Sigmoid colon (tissue), 7 donors: ENCODE results near the gene CLDND2. TPM values are rescaled to one million over a fixed set of nuclear protein-coding genes. Genes with fewer than 3 reads are reported as not detected.

Experiments used
- DNase-seq: peaks from one replicate; pipeline ENCODE4 v3.0.0-alpha.2; 2019
- H3K27ac ChIP-seq, 4 donors: fragments of 200-600 bp; sonication (generic); one replicate each; pipeline ENCODE4 v1.5.1; 2016 to 2019; ENCODE audit warnings: mild to moderate bottlenecking in 1 of 4
- H3K27me3 ChIP-seq, 3 donors: fragments of 200-600 bp; sonication (generic); one replicate each; pipeline ENCODE4 v1.5.1; 2019; ENCODE audit warnings: mild to moderate bottlenecking in 1 of 3
- H3K36me3 ChIP-seq, 4 donors: fragments of 200-600 bp; sonication (generic); one replicate each; pipeline ENCODE4 v1.5.1; 2016 to 2019
- H3K4me1 ChIP-seq, 4 donors: fragments of 200-600 bp; sonication (generic); one replicate each; pipeline ENCODE4 v1.5.1; 2017 to 2019
- H3K4me3 ChIP-seq, 4 donors: fragments of 200-600 bp; sonication (generic); one replicate each; pipeline ENCODE4 v1.5.1; 2017 to 2019; ENCODE audit warnings: mild to moderate bottlenecking in 2 of 4, moderate library complexity in 1 of 4
- H3K9me3 ChIP-seq, 4 donors: fragments of 200-600 bp in 3 of 4; sonication (generic) in 3 of 4; one replicate each; pipeline versions ENCODE4 v1.5.1 to v1.6.1; 2013 to 2019
- EP300 ChIP-seq, 4 donors: sonication (generic); formaldehyde crosslinking; IDR thresholded peaks; one replicate each; pipeline ENCODE4 v1.6.1; 2017; ENCODE audit warnings: antibody characterized with exemption in 4 of 4
- POLR2A ChIP-seq, 2 donors: fragments of 450-650 bp; IDR thresholded peaks; one replicate each; pipeline ENCODE4 v1.6.1; 2016; ENCODE audit warnings: antibody characterized with exemption in 2 of 2, mild to moderate bottlenecking in 2 of 2, moderate library complexity in 2 of 2
- POLR2AphosphoS5 ChIP-seq, 4 donors: sonication (generic); formaldehyde crosslinking; IDR thresholded peaks; one replicate each; pipeline ENCODE4 v1.6.1; 2017; ENCODE audit warnings: antibody characterized with exemption in 4 of 4
- WGBS, 2 donors: extraction: QIAGEN DNeasy Blood & Tissue Kit; methylation state at CpG; one replicate each; pipeline ENCODE4 v1.1.7; 2013; 5-methylcytosine and 5-hydroxymethylcytosine counted together
- intact Hi-C: fragments of 100-400 bp; cut with DNase I; formaldehyde crosslinking; loops from one replicate; pipeline ENCODE4 v1.15.1; 2023
- polyA plus RNA-seq, 3 donors: library from polyadenylated mRNA; stranded (reverse); fragments of 200-250 nt; gene quantifications; one replicate each; pipeline ENCODE4 v1.2.3, GENCODE V29; 2013
- total RNA-seq, 4 donors: library from RNA; depleted of rRNA; stranded (reverse); fragments of >200 nt; gene quantifications; one replicate each; pipeline ENCODE4 v1.1.0, GENCODE V29; 2016
- TF ChIP-seq, protein P1 (sequence below), 4 experiments: fragments of 450-650 bp in 3 of 4; fragments of 200-600 bp in 1 of 4; IDR thresholded peaks; one replicate each; pipeline ENCODE4 v1.5.1; 2016 to 2019; ENCODE audit warnings: antibody characterized with exemption in 4 of 4, mild to moderate bottlenecking in 3 of 4, moderate library complexity in 2 of 4
- donor health status: healthy with polysubstance abuse.
- donor health status: Bipolar disorder and iron deficiency.
- donor health status: healthy.

The CLDND2 gene
- total and polyA plus RNA-seq, 7 donors, result 0.35 to 3.6 TPM; not detected in 5

DNA sequence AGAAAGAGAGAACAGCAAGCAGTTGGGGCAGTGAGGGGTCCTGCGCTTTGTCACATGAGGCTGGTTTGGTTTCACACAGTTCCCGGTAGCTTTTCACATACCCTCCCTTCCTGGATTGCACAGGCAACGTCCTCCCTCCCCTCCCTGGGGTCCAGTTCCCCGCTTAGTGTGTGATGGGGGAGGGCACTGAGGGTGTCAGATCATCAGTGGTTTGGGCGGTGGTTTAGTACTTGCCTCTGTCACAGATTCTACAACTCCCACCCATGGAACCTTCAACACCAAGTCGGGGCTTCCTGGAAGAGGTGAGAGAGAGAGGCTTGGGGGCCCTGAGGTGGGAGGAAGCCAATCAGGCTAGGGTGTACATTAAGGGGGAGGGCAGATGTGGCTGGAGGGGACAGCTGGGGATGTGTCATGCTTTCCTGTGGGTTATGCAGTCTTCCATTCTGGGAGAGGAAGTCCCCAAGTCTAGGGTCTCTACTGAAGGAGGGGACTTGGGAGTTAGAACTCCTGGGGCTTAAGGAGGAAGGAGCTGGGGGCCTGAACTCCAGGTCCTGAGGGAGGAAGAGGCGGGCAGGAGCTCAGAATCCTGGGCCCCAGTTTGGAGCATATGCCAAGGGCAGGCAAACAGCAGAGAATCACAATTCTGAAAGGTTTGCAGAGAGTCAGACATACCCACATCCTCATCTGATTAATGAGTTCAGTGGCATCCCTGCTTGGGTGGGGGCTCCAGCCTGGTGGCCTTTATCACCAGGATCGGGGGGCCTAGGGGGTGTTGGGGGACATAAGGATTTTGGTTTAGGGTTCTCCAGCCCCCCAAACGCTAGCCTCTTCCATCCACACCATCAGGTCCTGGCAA is 4.1 kb upstream of the CLDND2 start, which contains the start of gene NKG7:
Gene NKG7 (minus strand): TSS at position 6 of the 856 bp plus-strand sequence. CDS start 119 bp downstream, outside the sequence.
- DNase-seq, result no peak
- 38 to 53% methylated on average over 9 of the region's 9 CpGs for WGBS, 2 donors
- no peaks in the 10 kb centered on the region for H3K9me3 ChIP-seq
- no peak within 1 kb of the TSS for H3K27ac ChIP-seq
- peaks cover 0 to 9% (median 6%) of the 10 kb centered on the region in 4 donors for H3K4me1 ChIP-seq
- H3K36me3 ChIP-seq, result no peaks in the 10 kb centered on the region
- intact Hi-C loops, result no loop called here
- no peaks in the 10 kb centered on the region for H3K27me3 ChIP-seq
- TF ChIP-seq EP300 (IDR thresholded peaks at IDR 0.05), result no peak
- TF ChIP-seq, protein P1, sequence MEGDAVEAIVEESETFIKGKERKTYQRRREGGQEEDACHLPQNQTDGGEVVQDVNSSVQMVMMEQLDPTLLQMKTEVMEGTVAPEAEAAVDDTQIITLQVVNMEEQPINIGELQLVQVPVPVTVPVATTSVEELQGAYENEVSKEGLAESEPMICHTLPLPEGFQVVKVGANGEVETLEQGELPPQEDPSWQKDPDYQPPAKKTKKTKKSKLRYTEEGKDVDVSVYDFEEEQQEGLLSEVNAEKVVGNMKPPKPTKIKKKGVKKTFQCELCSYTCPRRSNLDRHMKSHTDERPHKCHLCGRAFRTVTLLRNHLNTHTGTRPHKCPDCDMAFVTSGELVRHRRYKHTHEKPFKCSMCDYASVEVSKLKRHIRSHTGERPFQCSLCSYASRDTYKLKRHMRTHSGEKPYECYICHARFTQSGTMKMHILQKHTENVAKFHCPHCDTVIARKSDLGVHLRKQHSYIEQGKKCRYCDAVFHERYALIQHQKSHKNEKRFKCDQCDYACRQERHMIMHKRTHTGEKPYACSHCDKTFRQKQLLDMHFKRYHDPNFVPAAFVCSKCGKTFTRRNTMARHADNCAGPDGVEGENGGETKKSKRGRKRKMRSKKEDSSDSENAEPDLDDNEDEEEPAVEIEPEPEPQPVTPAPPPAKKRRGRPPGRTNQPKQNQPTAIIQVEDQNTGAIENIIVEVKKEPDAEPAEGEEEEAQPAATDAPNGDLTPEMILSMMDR (IDR thresholded peaks at IDR 0.05), result no peak
- TF ChIP-seq POLR2A (IDR thresholded peaks at IDR 0.05), result no peak
- TF ChIP-seq POLR2AphosphoS5 (IDR thresholded peaks at IDR 0.05), result no peak
- no peak within 1 kb of the TSS for H3K4me3 ChIP-seq

DNA sequence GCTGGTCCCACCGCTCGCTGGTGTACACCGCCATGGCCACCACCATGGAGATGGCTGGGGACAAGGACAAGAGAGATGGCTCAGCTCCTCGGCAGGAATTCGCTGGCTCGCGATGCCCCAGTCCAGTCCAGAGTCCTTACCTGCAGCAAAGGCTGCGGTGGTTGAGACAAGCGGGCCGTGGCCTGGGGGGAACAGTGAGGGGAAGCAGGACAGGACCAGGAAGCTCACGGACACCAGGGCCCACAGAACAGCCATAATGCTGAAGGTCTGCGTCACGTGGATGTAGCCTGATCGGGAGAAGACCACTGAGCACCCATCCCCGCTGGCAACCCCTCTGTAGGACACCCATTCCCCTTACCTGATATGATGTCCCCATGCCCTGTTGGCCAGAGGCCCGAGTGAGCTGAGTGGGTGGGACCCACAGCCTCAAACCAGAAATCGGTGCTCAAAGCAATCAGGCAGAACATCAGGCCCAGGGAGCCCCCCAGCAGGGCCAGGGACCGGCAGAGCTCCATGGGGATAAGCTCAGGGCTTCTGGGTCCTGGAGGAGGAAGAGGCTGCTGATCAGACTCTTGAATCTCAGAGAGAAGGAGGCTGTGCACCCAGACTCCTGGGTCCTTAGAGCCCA is 3.3 kb upstream of the CLDND2 start:
- Histone ChIP-seq H3K4me1 (peaks cover 0 to 10% (median 6%) of the 10 kb centered on the region in 4 donors), H3K27me3 (no peaks in the 10 kb centered on the region), H3K36me3 (no peaks in the 10 kb centered on the region), H3K9me3 (no peaks in the 10 kb centered on the region), H3K27ac (no peak overlapping the region), H3K4me3 (no peak overlapping the region)
- WGBS, 2 donors, result 79 to 81% methylated on average over 18 of the region's 18 CpGs
- no peak for TF ChIP-seq POLR2A (IDR thresholded peaks at IDR 0.05)
- TF ChIP-seq EP300 (IDR thresholded peaks at IDR 0.05), result no peak
- no peak for TF ChIP-seq POLR2AphosphoS5 (IDR thresholded peaks at IDR 0.05)
- TF ChIP-seq, protein P1 (IDR thresholded peaks at IDR 0.05), result no peak
- intact Hi-C loops, result no loop called here
- DNase-seq, result no peak

DNA sequence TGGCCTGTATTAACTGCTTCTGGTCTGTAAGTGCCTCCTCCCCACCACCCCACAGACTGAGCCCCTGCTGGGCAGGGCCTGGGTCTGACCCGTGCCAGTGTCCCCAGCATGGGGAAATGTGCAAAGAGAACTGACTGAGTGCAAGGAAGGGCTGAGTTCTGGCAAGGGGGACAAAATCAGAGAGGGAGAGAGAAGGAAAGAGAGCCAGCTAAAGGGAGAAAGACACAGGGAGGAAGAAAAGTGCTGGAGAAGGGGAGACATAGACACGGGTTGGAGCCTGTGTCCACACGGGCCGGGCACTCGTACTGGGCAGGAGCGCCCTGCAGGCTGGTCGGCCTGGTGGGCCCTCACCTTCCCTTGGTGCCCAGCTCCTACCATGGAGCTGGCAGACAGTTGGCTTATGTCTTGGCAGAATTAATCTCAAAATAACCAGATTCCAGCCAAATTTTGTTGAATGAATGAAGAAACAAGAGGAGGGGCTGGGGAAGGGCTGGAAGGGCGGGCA is 2.4 kb upstream of the CLDND2 start:
- Histone ChIP-seq H3K9me3 (no peaks in the 10 kb centered on the region), H3K4me3 (no peak overlapping the region), H3K27ac (no peak overlapping the region), H3K4me1 (peaks cover 0 to 16% (median 6%) of the 10 kb centered on the region in 4 donors), H3K27me3 (no peaks in the 10 kb centered on the region), H3K36me3 (no peaks in the 10 kb centered on the region)
- TF ChIP-seq, protein P1 (IDR thresholded peaks at IDR 0.05), result no peak
- TF ChIP-seq EP300 (IDR thresholded peaks at IDR 0.05) (no peak), POLR2AphosphoS5 (IDR thresholded peaks at IDR 0.05) (no peak), POLR2A (IDR thresholded peaks at IDR 0.05) (no peak)
- intact Hi-C loops, result no loop called here
- WGBS, 2 donors, result 78 to 88% methylated on average over 8 of the region's 8 CpGs
- DNase-seq, result no peak

DNA sequence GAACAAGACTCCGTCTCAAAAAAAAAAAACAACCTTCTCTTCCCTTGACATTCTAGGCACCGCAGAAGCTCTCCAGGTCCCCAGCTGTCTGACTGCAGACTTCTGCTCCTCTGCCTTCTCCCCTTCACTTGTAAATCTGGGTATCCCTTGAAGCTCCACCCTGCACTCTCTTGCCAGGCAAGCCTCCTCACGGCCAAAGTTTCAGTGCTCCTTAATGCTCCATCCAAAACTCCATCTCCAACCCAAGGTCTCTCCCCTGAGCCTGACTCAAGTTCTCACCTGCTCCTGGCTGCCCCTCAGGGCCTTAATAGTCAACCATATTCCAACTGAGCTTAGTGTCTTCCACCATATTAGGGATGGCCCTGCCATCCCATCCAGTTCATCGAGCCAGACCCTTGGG is 1.4 kb upstream of the CLDND2 start:
- DNase-seq, result no peak
- no peak overlapping the region for H3K27ac ChIP-seq
- intact Hi-C loops, result no loop called here

More for the DNA sequence above, 1.4 kb upstream of the CLDND2 start:
- 72 to 83% methylated on average over 4 of the region's 4 CpGs for WGBS, 2 donors
- no peak overlapping the region for H3K4me3 ChIP-seq
- H3K9me3 ChIP-seq, result no peaks in the 10 kb centered on the region
- no peaks in the 10 kb centered on the region for H3K36me3 ChIP-seq
- H3K4me1 ChIP-seq, result peaks cover 0 to 23% (median 12%) of the 10 kb centered on the region in 4 donors
- no peaks in the 10 kb centered on the region for H3K27me3 ChIP-seq
- TF ChIP-seq POLR2AphosphoS5 (IDR thresholded peaks at IDR 0.05), result no peak
- TF ChIP-seq EP300 (IDR thresholded peaks at IDR 0.05), result no peak
- TF ChIP-seq POLR2A (IDR thresholded peaks at IDR 0.05), result no peak
- TF ChIP-seq, protein P1 (IDR thresholded peaks at IDR 0.05), result no peak
